Upper lobe of left lung (tissue), 6 donors: ENCODE measurements around the gene GALNT18. TPM values are rescaled to one million over a fixed set of nuclear protein-coding genes. Genes with fewer than 3 reads are reported as not detected.

ENCODE experiments used
- ATAC-seq, 2 donors: fragments of 200-7000 bp; cut with Tn5 transposase; one replicate each; pipeline ENCODE4 v1.9.1; 2022; ENCODE audit warnings: mild to moderate bottlenecking in 2 of 2, moderate library complexity in 2 of 2; ENCODE audit not compliant: low FRiP score in 2 of 2
- DNase-seq, 2 donors: peaks; one replicate each; pipeline ENCODE4 v3.0.0-alpha.2; 2019 to 2020
- H3K27ac ChIP-seq, 4 donors: fragments of 200-600 bp; sonication (generic); one replicate each; pipeline ENCODE4 v1.5.1; 2016 to 2019
- H3K27me3 ChIP-seq, 4 donors: fragments of 200-600 bp; sonication (generic); one replicate each; pipeline ENCODE4 v1.5.1; 2017 to 2019
- H3K36me3 ChIP-seq, 4 donors: fragments of 200-600 bp; sonication (generic); one replicate each; pipeline ENCODE4 v1.5.1; 2016 to 2019
- H3K4me1 ChIP-seq, 4 donors: fragments of 200-600 bp; sonication (generic); one replicate each; pipeline ENCODE4 v1.5.1; 2018 to 2019
- H3K4me3 ChIP-seq, 4 donors: fragments of 200-600 bp; sonication (generic); one replicate each; pipeline ENCODE4 v1.5.1; 2017 to 2019; ENCODE audit warnings: mild to moderate bottlenecking in 2 of 4, moderate library complexity in 1 of 4
- H3K9me3 ChIP-seq, 4 donors: fragments of 200-600 bp; sonication (generic); one replicate each; pipeline ENCODE4 v1.5.1; 2018 to 2019
- EP300 ChIP-seq, 4 donors: sonication (generic); formaldehyde crosslinking; IDR thresholded peaks; one replicate each; pipeline ENCODE4 v1.5.1; 2017; ENCODE audit warnings: antibody characterized with exemption in 4 of 4, control low read depth in 2 of 4
- POLR2A ChIP-seq, 4 donors: fragments of 450-650 bp; IDR thresholded peaks; one replicate each; pipeline ENCODE4 v1.5.1; 2016 to 2017; ENCODE audit warnings: antibody characterized with exemption in 4 of 4, mild to moderate bottlenecking in 2 of 4
- POLR2AphosphoS5 ChIP-seq, 2 donors: sonication (generic); formaldehyde crosslinking; IDR thresholded peaks; one replicate each; pipeline ENCODE4 v1.5.1; 2017; ENCODE audit warnings: antibody characterized with exemption in 2 of 2
- WGBS, 2 donors: methylation state at CpG; one replicate each; pipeline ENCODE4 v1.1.5; 2017 to 2018; 5-methylcytosine and 5-hydroxymethylcytosine counted together
- total RNA-seq, 6 donors: library from RNA; depleted of rRNA in 4 of 6; stranded (reverse); fragments of >200 nt in 4 of 6; gene quantifications; one replicate each; pipeline versions ENCODE4 v1.1.0 to v1.2.1, GENCODE V29; 2016 to 2021
- TF ChIP-seq, protein P1 (sequence below), 6 experiments: fragments of 450-650 bp in 4 of 6; fragments of 200-600 bp in 2 of 6; sonication (generic) in 2 of 6; IDR thresholded peaks; one replicate each; pipeline ENCODE4 v1.5.1; 2016 to 2019; ENCODE audit warnings: antibody characterized with exemption in 6 of 6
- donor health status: DM: no; HTN: no; CAD: no; lungs with moderate emphysema.
- donor health status: DM: no; HTN: yes; CAD: no; lungs with severe emphysema.

Gene GALNT18
- total RNA-seq, 6 donors from 2014 or later = 48.2 to 115 (median 61.8) TPM

DNA sequence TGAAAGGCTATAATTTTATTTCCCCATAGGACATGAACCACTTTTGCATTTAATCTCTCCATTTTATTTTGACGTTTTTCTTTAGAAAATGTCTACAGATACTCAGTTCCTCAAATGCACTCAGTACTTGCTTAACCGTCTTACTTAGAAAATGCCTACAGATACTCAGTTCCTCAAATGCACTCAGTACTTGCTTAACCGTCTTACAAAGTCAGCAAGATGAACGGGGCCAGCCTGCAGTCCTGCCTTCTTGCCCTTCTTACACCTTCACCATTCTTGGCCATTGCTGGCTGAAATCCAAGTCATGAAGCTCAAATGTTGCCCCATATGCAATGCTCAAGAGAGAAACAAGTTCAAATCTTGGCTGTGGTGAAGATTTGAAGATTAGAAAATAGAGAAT, 302.8 kb downstream of the GALNT18 start:
- no peak overlapping the region for H3K4me3 ChIP-seq
- H3K4me1 ChIP-seq = peaks cover 7 to 22% (median 16%) of the 10 kb centered on the region in 4 donors
- H3K27me3 ChIP-seq = no peaks in the 10 kb centered on the region
- peaks cover 0 to 30% (median 2%) of the 10 kb centered on the region in 4 donors for H3K36me3 ChIP-seq
- no peak overlapping the region for H3K27ac ChIP-seq
- TF ChIP-seq, protein P1, sequence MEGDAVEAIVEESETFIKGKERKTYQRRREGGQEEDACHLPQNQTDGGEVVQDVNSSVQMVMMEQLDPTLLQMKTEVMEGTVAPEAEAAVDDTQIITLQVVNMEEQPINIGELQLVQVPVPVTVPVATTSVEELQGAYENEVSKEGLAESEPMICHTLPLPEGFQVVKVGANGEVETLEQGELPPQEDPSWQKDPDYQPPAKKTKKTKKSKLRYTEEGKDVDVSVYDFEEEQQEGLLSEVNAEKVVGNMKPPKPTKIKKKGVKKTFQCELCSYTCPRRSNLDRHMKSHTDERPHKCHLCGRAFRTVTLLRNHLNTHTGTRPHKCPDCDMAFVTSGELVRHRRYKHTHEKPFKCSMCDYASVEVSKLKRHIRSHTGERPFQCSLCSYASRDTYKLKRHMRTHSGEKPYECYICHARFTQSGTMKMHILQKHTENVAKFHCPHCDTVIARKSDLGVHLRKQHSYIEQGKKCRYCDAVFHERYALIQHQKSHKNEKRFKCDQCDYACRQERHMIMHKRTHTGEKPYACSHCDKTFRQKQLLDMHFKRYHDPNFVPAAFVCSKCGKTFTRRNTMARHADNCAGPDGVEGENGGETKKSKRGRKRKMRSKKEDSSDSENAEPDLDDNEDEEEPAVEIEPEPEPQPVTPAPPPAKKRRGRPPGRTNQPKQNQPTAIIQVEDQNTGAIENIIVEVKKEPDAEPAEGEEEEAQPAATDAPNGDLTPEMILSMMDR (IDR thresholded peaks at IDR 0.05) = no peak
- no peak for TF ChIP-seq EP300 (IDR thresholded peaks at IDR 0.05)
- TF ChIP-seq POLR2AphosphoS5 (IDR thresholded peaks at IDR 0.05) = no peak
- WGBS, 2 donors = 49 to 83% methylated on average over 4 of the region's 4 CpGs
- ATAC-seq (peak in 1 of 2 donors; percentile 81), DNase-seq (no peak)
- no peaks in the 10 kb centered on the region for H3K9me3 ChIP-seq

DNA sequence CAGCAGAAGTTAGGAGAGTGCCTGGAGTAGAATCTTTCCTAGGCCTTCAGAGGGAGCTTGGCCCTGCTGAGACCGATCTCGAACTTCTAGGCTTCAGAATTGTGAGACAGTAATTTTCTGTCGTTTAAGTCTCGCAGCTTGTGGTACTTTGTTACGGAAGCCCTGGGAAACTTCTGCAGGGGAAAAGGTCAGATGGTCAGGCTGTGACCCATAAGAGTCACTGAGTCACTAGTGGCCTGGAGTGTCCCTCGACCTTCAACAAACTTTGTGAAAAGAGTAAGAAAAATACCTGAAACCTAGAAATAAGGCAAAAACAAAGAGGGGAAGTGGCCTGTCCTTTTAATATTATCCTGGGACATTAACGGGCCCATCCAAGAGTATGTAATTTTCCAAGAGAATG, 303.3 kb downstream of the GALNT18 start:
- WGBS, 2 donors = 79 to 87% methylated on average over 7 of the region's 7 CpGs
- peaks cover 12 to 27% (median 21%) of the 10 kb centered on the region in 4 donors for H3K4me1 ChIP-seq
- H3K4me3 ChIP-seq = no peak overlapping the region
- TF ChIP-seq, protein P1 (IDR thresholded peaks at IDR 0.05) = no peak
- no peak for TF ChIP-seq EP300 (IDR thresholded peaks at IDR 0.05)
- TF ChIP-seq POLR2AphosphoS5 (IDR thresholded peaks at IDR 0.05) = no peak
- no peak for TF ChIP-seq POLR2A (IDR thresholded peaks at IDR 0.05)
- DNase-seq (no peak), ATAC-seq (no peak)
- no peaks in the 10 kb centered on the region for H3K9me3 ChIP-seq
- no peaks in the 10 kb centered on the region for H3K27me3 ChIP-seq
- H3K36me3 ChIP-seq = peaks cover 0 to 28% (median 2%) of the 10 kb centered on the region in 4 donors
- no peak overlapping the region for H3K27ac ChIP-seq

DNA sequence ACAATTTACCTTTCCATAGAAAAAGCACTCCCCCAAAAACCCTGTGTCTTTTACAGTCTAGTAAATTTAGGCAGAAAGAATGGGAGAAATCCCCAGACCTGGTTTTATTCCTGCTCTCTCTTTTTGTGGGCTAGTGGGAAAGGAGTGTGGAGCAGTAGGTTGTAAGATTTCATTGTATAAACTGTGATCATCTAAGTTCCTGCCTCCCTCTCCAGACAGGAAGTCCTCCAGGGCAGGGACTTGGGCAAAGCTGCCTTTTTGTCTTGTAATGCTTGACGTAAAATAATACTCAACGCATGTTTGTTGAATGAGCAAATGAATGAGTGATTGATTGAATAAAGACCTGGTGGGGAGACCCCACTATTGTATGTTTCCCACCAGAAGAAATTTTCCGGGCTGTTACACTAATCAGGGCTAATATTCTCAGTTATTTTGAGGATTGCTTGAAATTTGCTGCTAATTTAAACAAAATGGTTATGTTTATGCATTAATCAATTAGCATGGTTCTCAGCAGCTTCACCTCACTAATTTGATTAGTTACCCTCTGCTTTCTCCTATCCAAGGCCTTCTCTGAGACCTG, 305.1 kb downstream of the GALNT18 start:
- DNase-seq (no peak), ATAC-seq (no peak)
- 60 to 83% methylated on average over 3 of the region's 3 CpGs for WGBS, 2 donors
- no peaks in the 10 kb centered on the region for H3K9me3 ChIP-seq
- H3K27me3 ChIP-seq = no peaks in the 10 kb centered on the region
- peak overlapping the region in 1 of 4 donors; percentile 27 for H3K27ac ChIP-seq
- peaks cover 0 to 35% (median 2%) of the 10 kb centered on the region in 4 donors for H3K36me3 ChIP-seq
- H3K4me3 ChIP-seq = no peak overlapping the region
- TF ChIP-seq, protein P1 (IDR thresholded peaks at IDR 0.05) = no peak
- TF ChIP-seq POLR2A (IDR thresholded peaks at IDR 0.05) (no peak), POLR2AphosphoS5 (IDR thresholded peaks at IDR 0.05) (no peak), EP300 (IDR thresholded peaks at IDR 0.05) (no peak)
- peaks cover 19 to 37% (median 30%) of the 10 kb centered on the region in 4 donors for H3K4me1 ChIP-seq

DNA sequence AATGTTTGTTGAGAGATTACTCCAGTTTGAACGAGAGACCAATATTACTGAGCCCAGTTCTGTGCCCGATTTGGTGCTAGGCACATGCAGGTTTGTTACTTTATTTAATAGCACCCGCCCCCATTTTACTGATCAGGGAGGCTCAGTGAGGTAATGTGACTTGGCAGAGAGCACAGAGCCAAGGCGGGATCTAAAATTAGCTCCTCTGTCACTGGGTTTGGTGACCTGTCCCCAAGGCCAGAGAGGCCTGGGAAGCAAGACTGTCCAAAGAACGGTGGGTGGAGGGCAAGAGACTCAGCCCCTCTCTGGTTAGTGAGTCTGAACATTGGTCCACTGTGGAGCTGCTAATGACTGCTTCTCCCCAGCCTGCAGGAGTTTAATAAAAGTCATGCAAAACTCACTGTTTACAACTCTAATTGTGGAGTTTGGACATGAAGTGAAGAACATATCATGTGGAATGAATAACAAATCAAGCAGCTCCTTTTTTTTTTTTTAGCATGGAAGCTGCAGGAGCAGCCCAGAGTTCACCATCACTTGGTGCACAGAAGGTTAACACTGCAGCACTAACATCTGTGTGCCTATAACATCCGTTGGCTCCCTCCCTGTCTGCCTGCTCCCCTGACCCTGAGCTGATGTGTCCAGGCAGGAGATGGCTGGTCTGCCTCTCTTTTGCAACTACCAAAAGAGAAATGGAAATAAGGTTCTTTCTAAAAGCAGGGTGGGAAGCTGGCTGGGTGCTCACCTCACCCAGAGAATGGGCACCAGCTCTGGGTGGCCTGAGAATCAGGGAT, 307.7 kb downstream of the GALNT18 start:
- Histone ChIP-seq H3K27me3 (no peaks in the 10 kb centered on the region), H3K9me3 (no peaks in the 10 kb centered on the region), H3K27ac (peak overlapping the region; percentile 31 to 62 (median 46)), H3K4me3 (no peak overlapping the region), H3K4me1 (peaks cover 19 to 37% (median 30%) of the 10 kb centered on the region in 4 donors), H3K36me3 (peaks cover 0 to 19% (median 0%) of the 10 kb centered on the region in 4 donors)
- ATAC-seq = peak; percentile 4 to 53
- DNase-seq = peak in 1 of 2 donors; percentile 43
- 41 to 46% methylated on average over 6 of the region's 6 CpGs for WGBS, 2 donors
- TF ChIP-seq EP300 (IDR thresholded peaks at IDR 0.05) = no peak
- TF ChIP-seq POLR2AphosphoS5 (IDR thresholded peaks at IDR 0.05) = no peak
- no peak for TF ChIP-seq POLR2A (IDR thresholded peaks at IDR 0.05)
- TF ChIP-seq, protein P1 (IDR thresholded peaks at IDR 0.05) = no peak
